GM12874 (cell line): ENCODE results near the gene POU5F2.

Experiments
- TF ChIP-seq, protein P1 (sequence below): IDR thresholded peaks from 2 replicates; pipeline ENCODE4 v1.5.1; 2011; ENCODE audit warnings: low read depth, mild to moderate bottlenecking, control low read depth, low read length, moderate library complexity; ENCODE audit not compliant: insufficient read depth

Gene POU5F2

DNA sequence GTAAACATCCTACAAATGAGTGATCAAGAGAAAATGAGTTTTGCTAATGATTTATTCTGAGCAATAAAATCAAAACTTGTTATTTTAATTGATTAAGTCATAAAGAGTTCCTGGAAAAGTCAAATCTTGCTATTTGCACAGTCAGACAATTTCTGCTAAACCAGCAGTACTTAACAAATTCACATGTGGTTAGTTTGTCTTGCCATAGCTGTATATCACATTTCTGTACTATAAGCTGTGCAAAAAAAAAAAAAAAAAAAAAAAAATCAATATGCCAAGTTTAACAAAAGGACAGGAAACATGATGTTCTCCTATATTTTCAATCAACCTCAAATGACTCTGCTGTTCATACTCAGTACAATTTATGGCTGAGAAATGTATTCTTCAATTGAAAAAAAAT is 24.9 kb downstream of the POU5F2 start:
- TF ChIP-seq, protein P1, sequence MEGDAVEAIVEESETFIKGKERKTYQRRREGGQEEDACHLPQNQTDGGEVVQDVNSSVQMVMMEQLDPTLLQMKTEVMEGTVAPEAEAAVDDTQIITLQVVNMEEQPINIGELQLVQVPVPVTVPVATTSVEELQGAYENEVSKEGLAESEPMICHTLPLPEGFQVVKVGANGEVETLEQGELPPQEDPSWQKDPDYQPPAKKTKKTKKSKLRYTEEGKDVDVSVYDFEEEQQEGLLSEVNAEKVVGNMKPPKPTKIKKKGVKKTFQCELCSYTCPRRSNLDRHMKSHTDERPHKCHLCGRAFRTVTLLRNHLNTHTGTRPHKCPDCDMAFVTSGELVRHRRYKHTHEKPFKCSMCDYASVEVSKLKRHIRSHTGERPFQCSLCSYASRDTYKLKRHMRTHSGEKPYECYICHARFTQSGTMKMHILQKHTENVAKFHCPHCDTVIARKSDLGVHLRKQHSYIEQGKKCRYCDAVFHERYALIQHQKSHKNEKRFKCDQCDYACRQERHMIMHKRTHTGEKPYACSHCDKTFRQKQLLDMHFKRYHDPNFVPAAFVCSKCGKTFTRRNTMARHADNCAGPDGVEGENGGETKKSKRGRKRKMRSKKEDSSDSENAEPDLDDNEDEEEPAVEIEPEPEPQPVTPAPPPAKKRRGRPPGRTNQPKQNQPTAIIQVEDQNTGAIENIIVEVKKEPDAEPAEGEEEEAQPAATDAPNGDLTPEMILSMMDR = no peak

- TF ChIP-seq, protein P1 = no peak
These were observed 25.6 kb downstream of the POU5F2 start for GRCh38 chr5:93715761-93716160.

- TF ChIP-seq, protein P1 = no peak
These were observed 26.1 kb downstream of the POU5F2 start for GRCh38 chr5:93715327-93715726.

DNA sequence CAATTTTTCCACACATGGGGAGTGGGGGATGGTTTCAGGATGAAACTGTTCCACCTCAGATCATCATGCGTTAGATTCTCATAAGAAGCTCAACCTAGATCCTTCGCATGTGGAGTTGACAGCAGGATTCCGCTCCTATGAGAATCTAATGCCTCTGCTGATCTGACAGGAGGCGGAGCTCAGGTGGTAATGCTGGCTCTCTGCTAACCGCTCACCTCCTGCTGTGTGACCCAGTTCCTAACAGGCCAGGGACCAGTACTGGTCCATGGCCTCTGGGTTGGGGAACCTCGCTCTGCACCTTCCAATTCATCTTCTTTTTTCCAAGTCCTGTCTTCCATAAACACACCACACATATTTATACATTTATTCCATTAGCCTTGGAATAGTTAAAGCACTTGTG is 33.0 kb downstream of the POU5F2 start:
- TF ChIP-seq, protein P1 = no peak

- TF ChIP-seq, protein P1 = no peak
These were observed 35.5 kb downstream of the POU5F2 start for GRCh38 chr5:93705896-93706295.

GRCh38 chr5:93704996-93705395 is 36.4 kb downstream of the POU5F2 start:
- TF ChIP-seq, protein P1 = no peak

DNA sequence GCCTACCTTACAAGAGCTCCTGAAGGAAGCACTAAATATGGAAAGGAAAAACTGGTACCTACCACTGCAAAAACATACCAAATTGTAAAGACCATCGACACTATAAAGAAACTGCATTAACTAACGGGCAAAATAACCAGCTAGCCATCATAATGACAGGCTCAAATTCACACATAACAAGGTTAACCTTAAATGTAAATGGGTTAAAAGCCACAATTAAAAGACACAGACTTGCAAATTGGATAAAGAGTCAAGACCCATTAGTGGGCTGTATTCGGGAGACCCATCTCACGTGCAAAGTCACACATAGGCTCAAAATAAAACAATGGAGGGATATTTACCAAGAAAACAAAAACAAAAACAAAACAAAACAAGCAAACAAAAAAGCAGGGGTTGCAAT is 49.4 kb downstream of the POU5F2 start:
- TF ChIP-seq, protein P1 = no peak
